Measurements from ENCODE around the gene PCDHGA4.

- TF ChIP-seq CTCF (IDR thresholded peaks at IDR 0.05) (peak in 3 of 4 experiments; percentile 20 to 49 (median 35)), POLR2AphosphoS5 (IDR thresholded peaks at IDR 0.05) (peak in 3 of 4 donors; percentile 15 to 37 (median 35)), POLR2A (IDR thresholded peaks at IDR 0.05) (no peak)
Measured at GRCh38 chr5:141326088-141326854, 28.6 kb upstream of the PCDHGA4 start.
